Measurements from ENCODE around the gene HSH2D.
"Not testable (repeated sequence)": the region's sequence is repeated elsewhere in the genome, so short reads cannot be mapped to it uniquely, and the experiment has no call there.

HSH2D gene, protein sequence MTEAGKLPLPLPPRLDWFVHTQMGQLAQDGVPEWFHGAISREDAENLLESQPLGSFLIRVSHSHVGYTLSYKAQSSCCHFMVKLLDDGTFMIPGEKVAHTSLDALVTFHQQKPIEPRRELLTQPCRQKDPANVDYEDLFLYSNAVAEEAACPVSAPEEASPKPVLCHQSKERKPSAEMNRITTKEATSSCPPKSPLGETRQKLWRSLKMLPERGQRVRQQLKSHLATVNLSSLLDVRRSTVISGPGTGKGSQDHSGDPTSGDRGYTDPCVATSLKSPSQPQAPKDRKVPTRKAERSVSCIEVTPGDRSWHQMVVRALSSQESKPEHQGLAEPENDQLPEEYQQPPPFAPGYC

DNA sequence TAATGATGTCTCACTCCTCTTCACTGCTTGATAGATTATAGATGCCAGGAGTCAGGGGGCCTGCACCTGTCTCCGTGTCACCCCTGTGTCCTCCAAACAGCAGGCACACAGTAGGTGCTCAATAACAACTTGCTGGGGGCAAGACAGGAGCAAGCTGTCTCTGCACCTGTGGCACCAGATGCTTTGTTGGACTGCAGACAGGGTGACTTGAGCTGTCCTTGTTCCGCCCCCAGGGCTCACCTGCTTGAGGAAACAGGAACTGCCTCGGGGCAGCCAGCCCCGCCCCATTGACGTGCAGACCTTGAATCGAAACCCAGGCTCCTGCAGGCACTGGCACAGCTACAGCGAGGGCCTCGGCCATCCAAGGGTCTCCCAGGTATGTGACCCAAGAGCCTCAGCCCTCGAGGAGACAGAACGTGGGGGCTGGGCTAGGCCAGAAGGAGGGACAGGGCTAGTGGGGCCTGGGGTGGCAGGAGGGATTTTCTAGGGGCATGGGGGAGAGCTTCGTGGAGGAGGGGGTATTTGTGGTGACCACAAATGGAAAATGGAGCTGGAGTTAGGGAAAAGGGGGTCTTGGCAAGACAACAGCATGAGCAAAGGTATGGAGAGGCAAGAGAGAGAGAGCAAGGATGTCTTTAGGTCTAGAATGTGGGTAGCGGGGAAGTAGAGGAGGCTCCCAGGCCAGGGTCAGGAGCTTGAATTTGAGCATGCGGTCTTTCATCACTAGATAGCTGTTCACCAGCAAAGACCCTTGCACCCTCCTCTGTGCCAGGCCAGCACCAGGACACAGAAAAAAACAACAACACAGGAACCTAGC lies at the start of gene HSH2D:
Gene HSH2D, plus strand, starts transcription at position 287 of the 817 bp plus-strand sequence. CDS start 5,066 bp downstream, outside the sequence.
- DNase-seq (ENCODE audit: low spot score) = no peak

GRCh38 chr19:16094360-16095070 lies 49.0 kb upstream of the HSH2D start:
- DNase-seq (ENCODE audit: low spot score) = no peak

DNA sequence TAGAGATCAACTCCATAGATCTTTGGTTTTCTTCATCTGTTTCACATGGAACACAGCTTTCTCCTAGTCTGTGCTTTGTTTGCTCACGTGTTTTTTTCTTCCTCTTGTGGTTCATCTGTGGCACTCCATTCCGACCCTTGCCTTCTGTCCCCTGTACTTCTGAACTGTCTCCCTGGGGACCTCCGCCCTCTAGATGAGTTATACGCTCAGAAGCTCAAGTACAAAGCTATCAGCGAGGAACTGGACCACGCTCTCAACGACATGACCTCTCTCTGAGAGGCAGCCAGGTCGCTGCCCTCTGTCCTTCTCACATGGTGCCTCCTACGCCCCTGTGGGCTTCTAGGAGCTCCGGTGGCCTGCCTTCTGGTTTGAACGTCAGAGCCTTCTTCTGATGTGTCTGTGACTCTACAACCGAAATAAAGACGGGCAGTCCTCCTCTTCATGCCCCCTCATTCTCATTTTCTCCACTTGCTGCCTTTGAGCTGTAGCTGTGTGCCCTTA lies 48.4 kb upstream of the HSH2D start:
- no peak for DNase-seq (ENCODE audit: low spot score)

GRCh38 chr19:16096280-16096855 lies 47.1 kb upstream of the HSH2D start:
- no peak for DNase-seq (ENCODE audit: low spot score)

- DNase-seq (ENCODE audit: low spot score) = no peak
Observed at GRCh38 chr19:16098416-16098768, 45.1 kb upstream of the HSH2D start.

GRCh38 chr19:16098821-16099220 lies 44.7 kb upstream of the HSH2D start:
- DNase-seq (ENCODE audit: low spot score) = no peak

DNA sequence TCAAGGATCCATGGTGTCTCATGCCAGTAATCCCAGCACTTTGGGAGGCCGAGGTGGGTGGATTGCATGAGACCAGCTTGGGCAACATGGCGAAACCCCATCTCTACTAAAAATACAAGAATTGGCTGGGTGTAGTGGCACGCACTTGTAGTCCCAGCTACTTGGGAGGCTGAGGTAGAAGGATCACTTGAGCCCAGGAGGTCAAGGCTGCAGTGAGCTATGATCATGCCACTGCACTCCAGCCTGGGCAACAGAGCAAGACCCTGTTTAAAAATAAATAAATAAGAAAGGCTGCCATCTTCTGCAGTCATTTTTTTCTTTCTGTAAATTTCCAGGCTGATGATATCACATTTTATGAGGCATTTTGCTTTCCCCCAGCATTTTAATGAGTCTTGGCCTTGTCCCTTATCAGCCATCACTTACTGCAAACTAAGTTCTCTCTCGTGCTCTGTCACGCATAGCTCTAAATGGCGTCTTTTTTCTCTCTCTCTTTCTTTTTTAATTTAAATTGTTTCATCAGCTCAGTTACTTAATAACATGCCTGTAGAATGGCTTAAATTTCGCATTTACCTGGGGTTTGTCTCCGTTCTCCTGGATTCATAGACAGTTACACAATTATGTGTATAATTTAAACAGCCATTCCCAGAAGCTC lies 44.0 kb upstream of the HSH2D start:
- not testable (repeated sequence) for DNase-seq (ENCODE audit: low spot score)

- no peak for DNase-seq (ENCODE audit: low spot score)
Observed at GRCh38 chr19:16100524-16100923, 43.0 kb upstream of the HSH2D start.

GRCh38 chr19:16104722-16105121 lies 38.8 kb upstream of the HSH2D start:
- DNase-seq (ENCODE audit: low spot score) = no peak

DNA sequence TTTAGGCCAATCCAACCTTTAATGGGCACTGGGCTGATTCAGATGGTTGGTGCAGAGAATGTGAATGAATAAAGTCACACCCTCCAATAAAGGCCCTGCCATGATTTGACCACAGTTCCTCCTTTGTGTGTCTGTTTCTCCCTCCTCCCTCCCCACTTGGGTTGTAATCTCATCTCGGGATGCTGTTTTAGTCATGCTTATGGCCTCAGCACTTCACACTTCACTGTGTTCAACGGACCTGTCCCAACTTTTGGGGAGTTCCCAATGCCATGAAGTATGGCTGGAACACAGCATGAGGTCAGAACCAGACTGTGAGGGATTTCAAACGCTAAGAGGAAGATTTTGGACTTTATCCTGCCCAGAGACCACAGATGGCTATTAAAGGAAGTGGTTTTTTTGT lies 37.4 kb upstream of the HSH2D start:
- DNase-seq (ENCODE audit: low spot score) = no peak

- peak; percentile 97 for DNase-seq (ENCODE audit: low spot score)
Observed at GRCh38 chr19:16111160-16111908, 32.2 kb upstream of the HSH2D start, which contains the start of gene RAB8A. TSS of gene RAB8A (plus strand) at chr19:16111889. CDS start at chr19:16111902, 13 bp downstream.

DNA sequence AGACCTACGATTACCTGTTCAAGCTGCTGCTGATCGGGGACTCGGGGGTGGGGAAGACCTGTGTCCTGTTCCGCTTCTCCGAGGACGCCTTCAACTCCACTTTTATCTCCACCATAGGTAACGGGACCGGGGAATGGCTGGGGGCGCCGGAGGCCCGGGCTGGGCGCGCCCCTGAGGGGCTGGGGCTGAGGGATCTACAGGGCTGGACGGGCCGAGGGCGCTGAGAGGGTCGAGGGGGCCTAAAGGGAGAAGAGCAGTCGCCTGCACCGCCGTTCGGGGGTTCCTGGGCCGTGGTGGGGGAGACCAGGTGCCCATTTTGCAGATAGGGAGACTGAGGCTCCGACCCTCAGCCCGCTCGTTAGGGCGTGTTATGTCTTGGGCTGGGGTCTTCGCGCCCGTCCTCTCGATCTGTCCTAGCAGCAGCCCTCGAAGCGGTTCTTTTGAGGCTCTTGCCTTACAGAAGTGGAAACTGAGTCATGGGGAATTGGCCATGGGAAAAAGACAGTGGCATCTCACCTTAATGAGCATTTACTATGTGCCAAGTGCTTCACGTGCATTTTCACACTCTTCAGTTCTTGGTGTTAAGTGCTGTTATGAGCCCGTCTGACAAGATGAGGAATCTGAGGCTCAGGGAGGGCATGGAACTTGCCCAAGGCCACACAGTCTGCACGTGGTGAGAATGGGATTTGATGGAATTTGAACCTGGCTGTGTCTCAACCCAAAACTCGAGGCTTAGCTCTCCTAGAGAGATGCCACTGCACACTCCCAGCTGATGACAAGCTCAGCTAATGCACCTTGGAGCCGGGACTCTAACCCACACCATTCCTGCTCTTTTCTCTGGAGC lies 31.4 kb upstream of the HSH2D start:
- DNase-seq (ENCODE audit: low spot score) = peak; percentile 29

DNA sequence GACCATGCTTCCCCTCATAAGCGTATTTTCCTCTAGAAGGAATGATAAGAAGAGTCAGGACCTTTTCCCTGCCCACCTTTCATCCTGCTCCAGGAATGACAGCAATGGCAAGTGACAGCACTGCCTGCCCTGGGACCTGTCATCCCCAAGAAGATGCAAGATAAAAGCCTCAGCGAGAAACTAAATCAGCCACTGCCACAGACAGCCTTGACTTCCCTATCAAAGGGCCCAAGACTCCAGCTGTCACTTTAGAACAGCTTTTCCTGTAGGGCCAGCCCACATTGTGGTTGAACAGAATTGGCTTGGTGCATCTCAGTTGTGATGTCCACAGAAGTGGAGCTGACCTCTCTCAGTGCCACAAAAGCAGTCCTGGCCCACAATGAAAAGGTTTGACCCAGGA lies 30.7 kb upstream of the HSH2D start:
- DNase-seq (ENCODE audit: low spot score) = peak; percentile 43

- no peak for DNase-seq (ENCODE audit: low spot score)
Observed at GRCh38 chr19:16113727-16114126, 29.8 kb upstream of the HSH2D start.

GRCh38 chr19:16115301-16116039 lies 28.0 kb upstream of the HSH2D start:
- DNase-seq (ENCODE audit: low spot score) = no peak

DNA sequence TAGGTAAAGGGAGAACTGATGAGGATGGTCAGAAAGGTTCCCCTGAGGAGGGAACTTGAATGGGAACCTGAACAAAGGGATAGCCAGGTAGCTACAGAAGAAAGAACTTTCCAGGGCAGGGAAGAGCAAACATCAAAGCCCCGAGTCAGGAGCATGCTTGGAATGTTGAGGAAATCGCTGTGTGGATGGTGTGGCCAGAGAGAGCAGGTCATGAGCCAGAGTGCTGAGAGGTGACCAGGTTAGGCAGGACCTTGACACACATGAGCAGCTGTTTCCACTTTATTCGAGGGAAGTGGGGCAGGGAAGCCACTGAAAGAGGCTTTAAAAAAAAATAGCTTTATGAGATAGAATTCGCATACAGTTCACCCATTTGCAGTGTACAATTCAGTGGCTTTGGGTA lies 27.4 kb upstream of the HSH2D start:
- DNase-seq (ENCODE audit: low spot score) = no peak

- no peak for DNase-seq (ENCODE audit: low spot score)
Observed at GRCh38 chr19:16117594-16118033, 25.9 kb upstream of the HSH2D start.

- no peak for DNase-seq (ENCODE audit: low spot score)
Observed at GRCh38 chr19:16118489-16119033, 24.9 kb upstream of the HSH2D start.
